Hematopoietic multipotent progenitor cell treated with erythropoietin and hydrocortisone succinate and interleukin-3 and kit ligand, for 6 days (in vitro differentiated cells): ENCODE results near the gene FAM107B.

ENCODE experiments used
- DNase-seq: peaks from one replicate; pipeline ENCODE4 v3.0.0-alpha.2; 2015

FAM107B gene

GRCh38 chr10:14618674-14619073, 156.0 kb downstream of the FAM107B start:
- DNase-seq, result no peak

- DNase-seq, result peak; percentile 50
Observed at GRCh38 chr10:14617852-14618251, 156.8 kb downstream of the FAM107B start.

- DNase-seq, result no peak
Observed at GRCh38 chr10:14616955-14617730, 157.6 kb downstream of the FAM107B start.

- DNase-seq, result no peak
Observed at GRCh38 chr10:14616465-14616864, 158.2 kb downstream of the FAM107B start.

- no peak for DNase-seq
Observed at GRCh38 chr10:14613588-14613920, 161.1 kb downstream of the FAM107B start.

- peak; percentile 41 for DNase-seq
Observed at GRCh38 chr10:14612873-14613587, 161.7 kb downstream of the FAM107B start.

GRCh38 chr10:14611968-14612693, 162.6 kb downstream of the FAM107B start:
- DNase-seq, result no peak

- DNase-seq, result no peak
Observed at GRCh38 chr10:14609178-14609577, 165.5 kb downstream of the FAM107B start.

- peak; percentile 78 for DNase-seq
Observed at GRCh38 chr10:14608381-14609001, 166.2 kb downstream of the FAM107B start.

GRCh38 chr10:14606633-14607032, 168.1 kb downstream of the FAM107B start:
- no peak for DNase-seq

- DNase-seq, result no peak
Observed at GRCh38 chr10:14605231-14605925, 169.3 kb downstream of the FAM107B start.

GRCh38 chr10:14604181-14605142, 170.2 kb downstream of the FAM107B start:
- DNase-seq, result peak; percentile 82

- DNase-seq, result peak; percentile 37
Observed at GRCh38 chr10:14603534-14604102, 171.1 kb downstream of the FAM107B start.

- no peak for DNase-seq
Observed at GRCh38 chr10:14602807-14603533, 171.7 kb downstream of the FAM107B start.

- DNase-seq, result peak; percentile 62
Observed at GRCh38 chr10:14601872-14602725, 172.6 kb downstream of the FAM107B start.

- no peak for DNase-seq
Observed at GRCh38 chr10:14601326-14601725, 173.4 kb downstream of the FAM107B start.

- no peak for DNase-seq
Observed at GRCh38 chr10:14600065-14600464, 174.6 kb downstream of the FAM107B start.

GRCh38 chr10:14598809-14599764, 175.6 kb downstream of the FAM107B start:
- no peak for DNase-seq
